WTC11 (cell line): Measurements from ENCODE around the gene TLE6. TPM values are rescaled to one million over a fixed set of nuclear protein-coding genes. Genes with fewer than 3 reads are reported as not detected.

Experiments
- ATAC-seq: fragments of 200-7000 bp; cut with Tn5 transposase; 2 replicates; pipeline ENCODE4 v1.10.0; 2021; ENCODE audit warnings: mild to moderate bottlenecking, moderate library complexity
- CTCF ChIA-PET: fragments of 300-600 bp; sonication (Branson Sonifier 250); formaldehyde crosslinking; loops from one replicate; lab custom pipeline; 2021; ENCODE audit warnings: antibody characterized with exemption; lab: Charles Lee
- POLR2A ChIA-PET: fragments of 350-600 bp; sonication (Branson Sonifier 250); formaldehyde crosslinking; loops from one replicate; lab custom pipeline; 2021; ENCODE audit warnings: antibody characterized with exemption; lab: Charles Lee
- DNase-seq: peaks from one replicate; pipeline ENCODE4 v3.0.0; 2021; ENCODE audit warnings: low spot score
- H3K27ac Mint-ChIP-seq: 2 replicates; pipeline ENCODE4 v1.8.0; 2021; ENCODE audit warnings: mixed read lengths
- H3K27me3 Mint-ChIP-seq: 2 replicates; pipeline ENCODE4 v1.8.0; 2021; ENCODE audit warnings: low read depth, mild to moderate bottlenecking, moderate library complexity, mixed read lengths
- H3K36me3 Mint-ChIP-seq: 2 replicates; pipeline ENCODE4 v1.8.0; 2021; ENCODE audit warnings: mixed read lengths
- H3K4me1 Mint-ChIP-seq: 2 replicates; pipeline ENCODE4 v1.8.0; 2022; ENCODE audit warnings: mixed read lengths
- H3K4me3 Mint-ChIP-seq: 2 replicates; pipeline ENCODE4 v1.8.0; 2021; ENCODE audit warnings: mild to moderate bottlenecking, moderate library complexity, mixed read lengths
- H3K9me3 Mint-ChIP-seq: 2 replicates; pipeline ENCODE4 v1.8.0; 2021; ENCODE audit warnings: mixed read lengths
- ATF1 ChIP-seq: sonication (generic); formaldehyde crosslinking; IDR thresholded peaks from 2 replicates; pipeline ENCODE4 v1.8.1; 2023; ENCODE audit warnings: mild to moderate bottlenecking, moderate library complexity, missing genetic modification reagents
- ELF4 ChIP-seq: sonication (generic); formaldehyde crosslinking; IDR thresholded peaks from 2 replicates; pipeline ENCODE4 v1.8.1; 2022; ENCODE audit warnings: low read depth, mild to moderate bottlenecking, moderate library complexity, missing genetic modification reagents
- EMX1 ChIP-seq: fragments of 250-450 bp; sonication (Bioruptor Pico); IDR thresholded peaks from 2 replicates; pipeline ENCODE4 v1.8.0; 2021; ENCODE audit warnings: mild to moderate bottlenecking
- ESRRA ChIP-seq: sonication (generic); formaldehyde crosslinking; IDR thresholded peaks from 2 replicates; pipeline ENCODE4 v1.8.1; 2022; ENCODE audit warnings: mild to moderate bottlenecking, missing genetic modification reagents, borderline replicate concordance
- GRHL2 ChIP-seq: fragments of 250-450 bp; sonication (Bioruptor Pico); IDR thresholded peaks from 2 replicates; pipeline ENCODE4 v1.8.0; 2022; ENCODE audit warnings: mild to moderate bottlenecking, moderate library complexity; ENCODE audit not compliant: insufficient replicate concordance, severe bottlenecking
- NFATC4 ChIP-seq: fragments of 250-450 bp; sonication (Bioruptor Pico); IDR thresholded peaks from 2 replicates; pipeline ENCODE4 v1.9.0; 2021; ENCODE audit warnings: mild to moderate bottlenecking
- NR1H2 ChIP-seq: sonication (generic); formaldehyde crosslinking; IDR thresholded peaks from 2 replicates; pipeline ENCODE4 v1.9.0; 2021; ENCODE audit warnings: mild to moderate bottlenecking, moderate library complexity, missing genetic modification reagents
- NR3C1 ChIP-seq: sonication (generic); formaldehyde crosslinking; conservative IDR thresholded peaks from 2 replicates; pipeline ENCODE4 v1.8.1; 2023; ENCODE audit warnings: low read depth, mild to moderate bottlenecking, missing genetic modification reagents
- SMAD3 ChIP-seq: sonication (generic); formaldehyde crosslinking; IDR thresholded peaks from 2 replicates; pipeline ENCODE4 v1.8.0; 2022; ENCODE audit warnings: missing genetic modification reagents, mild to moderate bottlenecking, borderline replicate concordance
- SOX15 ChIP-seq: fragments of 250-450 bp; sonication (Bioruptor Pico); IDR thresholded peaks from 2 replicates; pipeline ENCODE4 v1.9.0; 2021; ENCODE audit warnings: mild to moderate bottlenecking
- TEAD1 ChIP-seq: sonication (generic); formaldehyde crosslinking; IDR thresholded peaks from 2 replicates; pipeline ENCODE4 v1.8.0; 2022; ENCODE audit warnings: mild to moderate bottlenecking, missing genetic modification reagents
- TEAD4 ChIP-seq: sonication (generic); formaldehyde crosslinking; IDR thresholded peaks from 2 replicates; pipeline ENCODE4 v1.8.0; 2022; ENCODE audit warnings: mild to moderate bottlenecking, missing genetic modification reagents
- ZNF219 ChIP-seq: sonication (generic); formaldehyde crosslinking; IDR thresholded peaks from 2 replicates; pipeline ENCODE4 v1.8.0; 2023; ENCODE audit warnings: missing genetic modification reagents, mild to moderate bottlenecking, borderline replicate concordance
- ZNF416 ChIP-seq: fragments of 250-450 bp; sonication (Bioruptor Pico); IDR thresholded peaks from 2 replicates; pipeline ENCODE4 v1.9.0; 2021; ENCODE audit warnings: mild to moderate bottlenecking, inconsistent platforms
- total RNA-seq: library from RNA; stranded (reverse); gene quantifications from 3 replicates; pipeline ENCODE4 v1.2.3, GENCODE V29; 2021
- TF ChIP-seq, protein P1 (sequence below): sonication (generic); formaldehyde crosslinking; conservative IDR thresholded peaks from 2 replicates; pipeline ENCODE4 v1.8.1; 2023; ENCODE audit warnings: mild to moderate bottlenecking, low read depth, missing genetic modification reagents, moderate library complexity
- TF ChIP-seq, protein P2 (sequence below): sonication (generic); formaldehyde crosslinking; IDR thresholded peaks from 2 replicates; pipeline ENCODE4 v1.8.0; 2023; ENCODE audit warnings: missing genetic modification reagents
- TF ChIP-seq, protein P3 (sequence below): sonication (generic); formaldehyde crosslinking; IDR thresholded peaks from 2 replicates; pipeline ENCODE4 v1.8.1; 2022; ENCODE audit warnings: mild to moderate bottlenecking, missing genetic modification reagents, moderate library complexity, borderline replicate concordance
- TF ChIP-seq, protein P4 (sequence below): sonication (generic); formaldehyde crosslinking; IDR thresholded peaks from 2 replicates; pipeline ENCODE4 v1.8.1; 2022; ENCODE audit warnings: missing genetic modification reagents, borderline replicate concordance
- TF ChIP-seq, protein P5 (sequence below): sonication (generic); formaldehyde crosslinking; IDR thresholded peaks from 2 replicates; pipeline ENCODE4 v1.8.1; 2023; ENCODE audit warnings: mild to moderate bottlenecking, missing genetic modification reagents
- TF ChIP-seq, protein P6 (sequence below): sonication (generic); formaldehyde crosslinking; conservative IDR thresholded peaks from 2 replicates; pipeline ENCODE4 v1.8.1; 2022; ENCODE audit warnings: mild to moderate bottlenecking, missing genetic modification reagents
- TF ChIP-seq, protein P7 (sequence below): sonication (generic); formaldehyde crosslinking; IDR thresholded peaks from 2 replicates; pipeline ENCODE4 v1.8.0; 2022; ENCODE audit warnings: mild to moderate bottlenecking, missing genetic modification reagents

Gene TLE6
- total RNA-seq, 1 experiment from 2014 or later = 3.1 TPM

DNA sequence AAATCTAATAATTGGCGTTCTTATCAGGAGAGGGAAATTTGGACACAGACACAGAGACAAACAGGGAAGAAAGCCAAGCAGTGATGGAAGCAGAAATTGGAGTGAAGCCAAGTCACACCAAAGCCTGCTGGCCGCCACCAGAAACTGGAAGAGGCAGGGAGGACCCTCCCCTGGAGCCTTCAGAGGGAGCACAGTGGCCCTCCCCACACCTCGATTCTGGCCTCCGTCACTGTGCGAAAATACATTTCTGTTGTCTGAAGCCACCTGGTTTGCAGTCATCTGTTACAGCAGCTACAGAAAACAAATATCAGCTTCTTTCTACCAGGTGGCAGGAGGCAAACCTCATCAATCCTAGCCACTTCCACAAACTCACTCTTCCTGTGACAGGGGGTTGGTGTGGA, 8.3 kb upstream of the TLE6 start (continued):
- TF ChIP-seq, protein P1, sequence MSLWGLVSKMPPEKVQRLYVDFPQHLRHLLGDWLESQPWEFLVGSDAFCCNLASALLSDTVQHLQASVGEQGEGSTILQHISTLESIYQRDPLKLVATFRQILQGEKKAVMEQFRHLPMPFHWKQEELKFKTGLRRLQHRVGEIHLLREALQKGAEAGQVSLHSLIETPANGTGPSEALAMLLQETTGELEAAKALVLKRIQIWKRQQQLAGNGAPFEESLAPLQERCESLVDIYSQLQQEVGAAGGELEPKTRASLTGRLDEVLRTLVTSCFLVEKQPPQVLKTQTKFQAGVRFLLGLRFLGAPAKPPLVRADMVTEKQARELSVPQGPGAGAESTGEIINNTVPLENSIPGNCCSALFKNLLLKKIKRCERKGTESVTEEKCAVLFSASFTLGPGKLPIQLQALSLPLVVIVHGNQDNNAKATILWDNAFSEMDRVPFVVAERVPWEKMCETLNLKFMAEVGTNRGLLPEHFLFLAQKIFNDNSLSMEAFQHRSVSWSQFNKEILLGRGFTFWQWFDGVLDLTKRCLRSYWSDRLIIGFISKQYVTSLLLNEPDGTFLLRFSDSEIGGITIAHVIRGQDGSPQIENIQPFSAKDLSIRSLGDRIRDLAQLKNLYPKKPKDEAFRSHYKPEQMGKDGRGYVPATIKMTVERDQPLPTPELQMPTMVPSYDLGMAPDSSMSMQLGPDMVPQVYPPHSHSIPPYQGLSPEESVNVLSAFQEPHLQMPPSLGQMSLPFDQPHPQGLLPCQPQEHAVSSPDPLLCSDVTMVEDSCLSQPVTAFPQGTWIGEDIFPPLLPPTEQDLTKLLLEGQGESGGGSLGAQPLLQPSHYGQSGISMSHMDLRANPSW (CRISPR knock-in tag) = no peak
- TF ChIP-seq ESRRA = no peak

DNA sequence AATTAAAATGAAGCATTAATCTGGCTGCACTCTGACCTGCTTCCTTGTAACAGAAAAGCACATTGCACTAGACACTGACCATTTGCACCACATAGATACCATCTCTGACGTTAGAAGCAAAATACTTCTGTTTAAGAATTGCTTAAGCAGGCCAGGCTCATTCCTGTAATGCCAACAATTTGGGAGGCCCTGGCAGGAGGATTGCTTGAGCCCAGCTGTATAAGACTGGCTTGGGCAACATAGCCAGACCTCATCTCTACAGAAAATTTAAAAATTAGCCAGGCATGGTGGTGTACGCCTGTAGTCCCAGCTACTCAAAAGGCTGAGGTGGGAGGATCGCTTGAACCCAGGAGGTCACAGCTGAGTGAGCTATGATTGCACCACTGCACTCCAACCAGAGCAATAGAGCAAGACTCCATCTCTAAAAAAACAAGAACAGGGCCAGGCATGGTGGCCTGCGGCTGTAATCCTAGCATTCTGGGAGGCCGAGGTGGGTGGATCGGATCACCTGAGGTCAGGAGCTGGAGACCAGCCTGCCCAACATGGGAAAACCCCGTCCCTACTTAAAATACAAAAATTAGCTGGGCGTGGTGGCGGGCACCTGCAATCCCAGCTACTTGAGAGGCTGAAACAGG, 7.0 kb upstream of the TLE6 start:
- no peak overlapping the region for H3K4me3 Mint-ChIP-seq
- CTCF ChIA-PET = interaction anchor here (0.6 to 2.5 kb wide), 11 partner anchors 12 to 280 kb away, joined by 3 to 9 read pairs (median 5); no protein-coding TSS in a partner anchor
- no peak overlapping the region for H3K27ac Mint-ChIP-seq
- DNase-seq (no peak), ATAC-seq (no peak)
- peaks cover 7% of the 10 kb centered on the region for H3K4me1 Mint-ChIP-seq
- H3K27me3 Mint-ChIP-seq = peaks cover 8% of the 10 kb centered on the region
- no peaks in the 10 kb centered on the region for H3K9me3 Mint-ChIP-seq
- H3K36me3 Mint-ChIP-seq = no peaks in the 10 kb centered on the region
- POLR2A ChIA-PET = interaction anchor here (1.3 kb wide), 1 partner anchor 14 kb away, joined by 3 read pairs; no protein-coding TSS in a partner anchor
- no peak for TF ChIP-seq SMAD3 (CRISPR knock-in tag)
- TF ChIP-seq, protein P2, sequence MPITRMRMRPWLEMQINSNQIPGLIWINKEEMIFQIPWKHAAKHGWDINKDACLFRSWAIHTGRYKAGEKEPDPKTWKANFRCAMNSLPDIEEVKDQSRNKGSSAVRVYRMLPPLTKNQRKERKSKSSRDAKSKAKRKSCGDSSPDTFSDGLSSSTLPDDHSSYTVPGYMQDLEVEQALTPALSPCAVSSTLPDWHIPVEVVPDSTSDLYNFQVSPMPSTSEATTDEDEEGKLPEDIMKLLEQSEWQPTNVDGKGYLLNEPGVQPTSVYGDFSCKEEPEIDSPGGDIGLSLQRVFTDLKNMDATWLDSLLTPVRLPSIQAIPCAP (CRISPR knock-in tag) = no peak
- no peak for TF ChIP-seq NR1H2 (CRISPR knock-in tag)
- TF ChIP-seq, protein P3, sequence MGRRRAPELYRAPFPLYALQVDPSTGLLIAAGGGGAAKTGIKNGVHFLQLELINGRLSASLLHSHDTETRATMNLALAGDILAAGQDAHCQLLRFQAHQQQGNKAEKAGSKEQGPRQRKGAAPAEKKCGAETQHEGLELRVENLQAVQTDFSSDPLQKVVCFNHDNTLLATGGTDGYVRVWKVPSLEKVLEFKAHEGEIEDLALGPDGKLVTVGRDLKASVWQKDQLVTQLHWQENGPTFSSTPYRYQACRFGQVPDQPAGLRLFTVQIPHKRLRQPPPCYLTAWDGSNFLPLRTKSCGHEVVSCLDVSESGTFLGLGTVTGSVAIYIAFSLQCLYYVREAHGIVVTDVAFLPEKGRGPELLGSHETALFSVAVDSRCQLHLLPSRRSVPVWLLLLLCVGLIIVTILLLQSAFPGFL = no peak
- no peak for TF ChIP-seq ZNF219 (CRISPR knock-in tag)
- TF ChIP-seq, protein P4, sequence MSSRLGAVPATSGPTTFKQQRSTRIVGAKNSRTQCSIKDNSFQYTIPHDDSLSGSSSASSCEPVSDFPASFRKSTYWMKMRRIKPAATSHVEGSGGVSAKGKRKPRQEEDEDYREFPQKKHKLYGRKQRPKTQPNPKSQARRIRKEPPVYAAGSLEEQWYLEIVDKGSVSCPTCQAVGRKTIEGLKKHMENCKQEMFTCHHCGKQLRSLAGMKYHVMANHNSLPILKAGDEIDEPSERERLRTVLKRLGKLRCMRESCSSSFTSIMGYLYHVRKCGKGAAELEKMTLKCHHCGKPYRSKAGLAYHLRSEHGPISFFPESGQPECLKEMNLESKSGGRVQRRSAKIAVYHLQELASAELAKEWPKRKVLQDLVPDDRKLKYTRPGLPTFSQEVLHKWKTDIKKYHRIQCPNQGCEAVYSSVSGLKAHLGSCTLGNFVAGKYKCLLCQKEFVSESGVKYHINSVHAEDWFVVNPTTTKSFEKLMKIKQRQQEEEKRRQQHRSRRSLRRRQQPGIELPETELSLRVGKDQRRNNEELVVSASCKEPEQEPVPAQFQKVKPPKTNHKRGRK (CRISPR knock-in tag) = no peak

DNA sequence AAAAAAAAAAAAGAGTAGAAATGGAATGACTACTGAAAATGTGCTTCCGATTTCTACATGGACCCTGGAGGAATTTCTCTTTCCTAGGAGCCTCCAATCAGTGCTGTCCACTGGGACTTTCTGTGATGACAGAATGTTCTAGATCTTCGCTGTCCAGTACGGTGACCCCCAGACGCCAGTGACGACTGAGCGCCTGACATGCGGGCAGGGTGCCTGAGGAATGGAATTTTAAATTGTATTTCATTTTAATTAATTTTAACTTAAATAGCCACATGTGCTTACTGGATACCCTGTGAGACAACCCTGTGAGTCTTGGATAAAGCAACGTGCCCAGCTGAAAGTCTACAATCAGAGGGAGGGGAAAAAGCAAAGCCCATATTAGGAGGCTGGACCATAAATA, 4.1 kb upstream of the TLE6 start:
- H3K4me3 Mint-ChIP-seq = no peak overlapping the region
- POLR2A ChIA-PET = no interaction called here
- H3K36me3 Mint-ChIP-seq = no peaks in the 10 kb centered on the region
- CTCF ChIA-PET = interaction anchor here (0.6 to 2.0 kb wide), 3 partner anchors 8 to 157 kb away, joined by 3 to 9 read pairs (median 5); no protein-coding TSS in a partner anchor
- H3K4me1 Mint-ChIP-seq = peaks cover 19% of the 10 kb centered on the region
- no peak for DNase-seq
- H3K27ac Mint-ChIP-seq = no peak overlapping the region
- no peaks in the 10 kb centered on the region for H3K9me3 Mint-ChIP-seq
- no peak for ATAC-seq
- peaks cover 31% of the 10 kb centered on the region for H3K27me3 Mint-ChIP-seq
- TF ChIP-seq ELF4 (CRISPR knock-in tag) (no peak), NR3C1 (no peak), NFATC4 (CRISPR knock-in tag) (no peak), EMX1 (no peak), SOX15 (CRISPR knock-in tag) (no peak), TEAD1 (CRISPR knock-in tag) (no peak), NR1H2 (CRISPR knock-in tag) (no peak), ATF1 (CRISPR knock-in tag) (no peak), ZNF416 (no peak), TEAD4 (CRISPR knock-in tag) (no peak), GRHL2 (CRISPR knock-in tag) (no peak)
- TF ChIP-seq, protein P5, sequence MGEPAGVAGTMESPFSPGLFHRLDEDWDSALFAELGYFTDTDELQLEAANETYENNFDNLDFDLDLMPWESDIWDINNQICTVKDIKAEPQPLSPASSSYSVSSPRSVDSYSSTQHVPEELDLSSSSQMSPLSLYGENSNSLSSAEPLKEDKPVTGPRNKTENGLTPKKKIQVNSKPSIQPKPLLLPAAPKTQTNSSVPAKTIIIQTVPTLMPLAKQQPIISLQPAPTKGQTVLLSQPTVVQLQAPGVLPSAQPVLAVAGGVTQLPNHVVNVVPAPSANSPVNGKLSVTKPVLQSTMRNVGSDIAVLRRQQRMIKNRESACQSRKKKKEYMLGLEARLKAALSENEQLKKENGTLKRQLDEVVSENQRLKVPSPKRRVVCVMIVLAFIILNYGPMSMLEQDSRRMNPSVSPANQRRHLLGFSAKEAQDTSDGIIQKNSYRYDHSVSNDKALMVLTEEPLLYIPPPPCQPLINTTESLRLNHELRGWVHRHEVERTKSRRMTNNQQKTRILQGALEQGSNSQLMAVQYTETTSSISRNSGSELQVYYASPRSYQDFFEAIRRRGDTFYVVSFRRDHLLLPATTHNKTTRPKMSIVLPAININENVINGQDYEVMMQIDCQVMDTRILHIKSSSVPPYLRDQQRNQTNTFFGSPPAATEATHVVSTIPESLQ = no peak
- TF ChIP-seq, protein P6, sequence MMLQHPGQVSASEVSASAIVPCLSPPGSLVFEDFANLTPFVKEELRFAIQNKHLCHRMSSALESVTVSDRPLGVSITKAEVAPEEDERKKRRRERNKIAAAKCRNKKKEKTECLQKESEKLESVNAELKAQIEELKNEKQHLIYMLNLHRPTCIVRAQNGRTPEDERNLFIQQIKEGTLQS = no peak
- TF ChIP-seq, protein P1 (CRISPR knock-in tag) = no peak
- TF ChIP-seq, protein P7, sequence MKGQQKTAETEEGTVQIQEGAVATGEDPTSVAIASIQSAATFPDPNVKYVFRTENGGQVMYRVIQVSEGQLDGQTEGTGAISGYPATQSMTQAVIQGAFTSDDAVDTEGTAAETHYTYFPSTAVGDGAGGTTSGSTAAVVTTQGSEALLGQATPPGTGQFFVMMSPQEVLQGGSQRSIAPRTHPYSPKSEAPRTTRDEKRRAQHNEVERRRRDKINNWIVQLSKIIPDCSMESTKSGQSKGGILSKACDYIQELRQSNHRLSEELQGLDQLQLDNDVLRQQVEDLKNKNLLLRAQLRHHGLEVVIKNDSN (CRISPR knock-in tag) = no peak
